Gastrocnemius medialis (tissue), 4 donors: ENCODE results near the gene GGTA1. TPM values are rescaled to one million over a fixed set of nuclear protein-coding genes. Genes with fewer than 3 reads are reported as not detected.

Experiments
- ATAC-seq, 2 donors: fragments of 150-250 bp; one replicate each; pipeline ENCODE4 v1.9.1; 2016
- DNase-seq, 2 donors: peaks; one replicate each; pipeline ENCODE4 v3.0.0-alpha.2; 2019
- H3K27ac ChIP-seq, 4 donors: fragments of 200-600 bp; sonication (generic); 1 replicate in 1 of 4; 2 replicates in 3 of 4; pipeline ENCODE4 v1.5.1; 2016 to 2018; ENCODE audit warnings: mild to moderate bottlenecking in 2 of 4, moderate library complexity in 1 of 4
- H3K27me3 ChIP-seq, 3 donors: fragments of 200-600 bp; sonication (generic) in 2 of 3; 1 replicate in 1 of 3; 2 replicates in 2 of 3; pipeline versions ENCODE4 v1.5.1 to v1.6.0; 2016 to 2019; ENCODE audit warnings: mild to moderate bottlenecking in 1 of 3, moderate library complexity in 1 of 3
- H3K36me3 ChIP-seq, 2 donors: fragments of 200-600 bp; sonication (generic) in 1 of 2; one replicate each; pipeline ENCODE4 v1.5.1; 2017 to 2018
- H3K4me1 ChIP-seq, 2 donors: fragments of 200-600 bp; sonication (generic) in 1 of 2; one replicate each; pipeline ENCODE4 v1.5.1; 2016 to 2017; ENCODE audit warnings: mild to moderate bottlenecking in 2 of 2
- H3K4me3 ChIP-seq, 4 donors: fragments of 200-600 bp; sonication (generic) in 3 of 4; 1 replicate in 1 of 4; 2 replicates in 3 of 4; pipeline ENCODE4 v1.5.1; 2016 to 2019; ENCODE audit warnings: mild to moderate bottlenecking in 2 of 4
- H3K9me3 ChIP-seq, 3 donors: fragments of 200-600 bp; sonication (generic) in 2 of 3; 1 replicate in 1 of 3; 2 replicates in 2 of 3; pipeline ENCODE4 v1.5.1; 2016 to 2019
- POLR2A ChIP-seq, 2 donors: fragments of 450-650 bp; IDR thresholded peaks; one replicate each; pipeline ENCODE4 v1.6.1; 2017; ENCODE audit warnings: antibody characterized with exemption in 2 of 2, mild to moderate bottlenecking in 2 of 2, moderate library complexity in 2 of 2
- in situ Hi-C, 4 donors: fragments of 200-750 bp; cut with MboI; loops; one replicate each; pipeline versions ENCODE4 v1.15.0 to v1.8.0; 2017; ENCODE audit warnings: low sequenced_read_pairs in 4 of 4
- intact Hi-C: fragments of 100-400 bp; cut with DNase I; formaldehyde crosslinking; loops from one replicate; pipeline ENCODE4 v1.15.1; 2023; ENCODE audit warnings: low total_unique reads
- total RNA-seq, 4 donors: library from RNA; depleted of rRNA; stranded (reverse); fragments of >200 nt; gene quantifications; one replicate each; pipeline versions ENCODE4 v1.1.0 to v1.2.3, GENCODE V29; 2016
- TF ChIP-seq, protein P1 (sequence below), 5 experiments: fragments of 450-650 bp in 3 of 5; fragments of 200-600 bp in 2 of 5; sonication (generic) in 2 of 5; IDR thresholded peaks in 4 of 5; conservative IDR thresholded peaks in 1 of 5; 1 replicate in 4 of 5; 2 replicates in 1 of 5; pipeline ENCODE4 v1.5.1; 2016 to 2019; ENCODE audit warnings: antibody characterized with exemption in 5 of 5, mild to moderate bottlenecking in 3 of 5, moderate library complexity in 3 of 5

GGTA1 gene
- total RNA-seq, 4 donors from 2014 or later, result 1.4 to 11.7 (median 3.5) TPM

DNA sequence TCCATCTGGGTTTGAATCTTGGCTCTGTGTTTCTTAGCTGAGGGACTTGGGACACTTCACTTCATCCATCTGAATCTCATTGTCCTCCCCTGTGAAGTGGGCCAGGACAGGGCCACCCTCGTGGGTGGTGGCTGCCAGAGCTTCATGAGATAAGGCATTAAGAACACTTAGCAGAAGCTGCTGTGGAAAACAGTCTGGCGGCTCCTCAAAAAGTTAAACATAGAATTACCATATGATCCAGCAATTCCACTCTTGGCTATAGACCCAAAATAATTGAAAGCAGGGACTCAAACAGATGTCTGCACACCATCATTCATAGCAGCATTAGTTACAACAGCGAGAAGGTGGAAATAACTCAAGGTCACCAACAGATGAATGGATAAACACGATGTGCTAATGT, 42.4 kb upstream of the GGTA1 start:
- Histone ChIP-seq H3K27ac (no peak overlapping the region), H3K4me3 (no peak overlapping the region), H3K36me3 (no peaks in the 10 kb centered on the region), H3K27me3 (no peaks in the 10 kb centered on the region), H3K9me3 (no peaks in the 10 kb centered on the region), H3K4me1 (no peaks in the 10 kb centered on the region)
- DNase-seq (no peak), ATAC-seq (no peak)
- in situ Hi-C loops (loop anchor here in 3 of 4 donors (5.0 to 25.0 kb wide), 4 partner anchors 295 to 820 kb away; partner anchors contain the start of gene PTGS1 (in 1 of the 3)), intact Hi-C loops (loop anchor here (10.0 kb wide), 2 partner anchors 77 to 803 kb away; no protein-coding TSS in a partner anchor)
- TF ChIP-seq, protein P1, sequence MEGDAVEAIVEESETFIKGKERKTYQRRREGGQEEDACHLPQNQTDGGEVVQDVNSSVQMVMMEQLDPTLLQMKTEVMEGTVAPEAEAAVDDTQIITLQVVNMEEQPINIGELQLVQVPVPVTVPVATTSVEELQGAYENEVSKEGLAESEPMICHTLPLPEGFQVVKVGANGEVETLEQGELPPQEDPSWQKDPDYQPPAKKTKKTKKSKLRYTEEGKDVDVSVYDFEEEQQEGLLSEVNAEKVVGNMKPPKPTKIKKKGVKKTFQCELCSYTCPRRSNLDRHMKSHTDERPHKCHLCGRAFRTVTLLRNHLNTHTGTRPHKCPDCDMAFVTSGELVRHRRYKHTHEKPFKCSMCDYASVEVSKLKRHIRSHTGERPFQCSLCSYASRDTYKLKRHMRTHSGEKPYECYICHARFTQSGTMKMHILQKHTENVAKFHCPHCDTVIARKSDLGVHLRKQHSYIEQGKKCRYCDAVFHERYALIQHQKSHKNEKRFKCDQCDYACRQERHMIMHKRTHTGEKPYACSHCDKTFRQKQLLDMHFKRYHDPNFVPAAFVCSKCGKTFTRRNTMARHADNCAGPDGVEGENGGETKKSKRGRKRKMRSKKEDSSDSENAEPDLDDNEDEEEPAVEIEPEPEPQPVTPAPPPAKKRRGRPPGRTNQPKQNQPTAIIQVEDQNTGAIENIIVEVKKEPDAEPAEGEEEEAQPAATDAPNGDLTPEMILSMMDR (IDR thresholded peaks at IDR 0.05 in 4 of 5, conservative IDR thresholded peaks at IDR 0.05 in 1 of 5), result no peak
- TF ChIP-seq POLR2A (IDR thresholded peaks at IDR 0.05), result no peak

DNA sequence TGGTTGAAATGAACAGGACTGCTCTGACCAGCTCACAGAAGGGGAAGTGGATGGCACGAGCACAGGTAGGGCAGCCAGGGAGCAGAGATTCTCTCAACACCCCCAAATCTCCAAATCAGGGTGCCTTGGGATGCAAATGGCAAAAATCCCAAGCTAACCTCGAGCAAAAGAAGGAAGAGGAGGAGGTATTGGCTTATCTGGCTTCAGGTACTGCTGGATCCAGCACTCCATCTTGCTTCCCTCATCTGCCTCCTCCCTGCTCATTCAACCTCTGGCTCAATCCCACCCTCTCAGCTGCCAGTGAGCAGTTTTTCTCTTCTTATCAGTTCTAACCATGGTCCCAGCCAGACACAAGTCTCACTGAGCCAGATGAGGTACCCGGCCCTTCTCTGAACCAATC, 41.6 kb upstream of the GGTA1 start:
- no peaks in the 10 kb centered on the region for H3K36me3 ChIP-seq
- TF ChIP-seq POLR2A (IDR thresholded peaks at IDR 0.05), result no peak
- TF ChIP-seq, protein P1 (IDR thresholded peaks at IDR 0.05 in 4 of 5, conservative IDR thresholded peaks at IDR 0.05 in 1 of 5), result no peak
- in situ Hi-C loops (loop anchor here in 3 of 4 donors (5.0 to 25.0 kb wide), 4 partner anchors 296 to 821 kb away; partner anchors contain the start of gene PTGS1 (in 1 of the 3)), intact Hi-C loops (loop anchor here (10.0 kb wide), 2 partner anchors 76 to 804 kb away; no protein-coding TSS in a partner anchor)
- no peak overlapping the region for H3K4me3 ChIP-seq
- no peak for DNase-seq
- H3K4me1 ChIP-seq, result no peaks in the 10 kb centered on the region
- H3K9me3 ChIP-seq, result no peaks in the 10 kb centered on the region
- no peak for ATAC-seq
- H3K27me3 ChIP-seq, result no peaks in the 10 kb centered on the region
- H3K27ac ChIP-seq, result no peak overlapping the region

DNA sequence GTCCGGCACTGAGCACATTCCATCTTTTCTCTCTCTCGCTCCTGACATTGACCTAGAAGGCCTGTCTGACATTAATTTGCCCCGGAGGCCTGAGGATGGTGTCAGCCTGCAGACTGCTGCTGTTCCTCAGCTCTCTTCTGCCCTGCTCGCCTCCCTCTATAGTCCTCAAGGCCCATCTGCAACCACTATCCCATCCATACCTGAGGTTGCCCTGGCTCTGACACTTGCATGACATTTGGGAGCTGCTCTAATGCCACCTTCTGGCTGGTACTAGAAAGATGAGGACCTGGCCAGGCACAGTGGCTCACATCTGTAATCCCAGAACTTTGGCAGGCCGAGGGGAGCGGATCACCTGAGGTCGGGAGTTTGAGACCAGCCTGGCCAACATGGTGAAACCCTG, 38.6 kb upstream of the GGTA1 start:
- Histone ChIP-seq H3K4me3 (no peak overlapping the region), H3K27ac (no peak overlapping the region), H3K4me1 (no peaks in the 10 kb centered on the region), H3K27me3 (no peaks in the 10 kb centered on the region), H3K9me3 (no peaks in the 10 kb centered on the region), H3K36me3 (no peaks in the 10 kb centered on the region)
- no peak for ATAC-seq
- TF ChIP-seq, protein P1 (IDR thresholded peaks at IDR 0.05 in 4 of 5, conservative IDR thresholded peaks at IDR 0.05 in 1 of 5), result no peak
- TF ChIP-seq POLR2A (IDR thresholded peaks at IDR 0.05), result no peak
- in situ Hi-C loops, result loop anchor here in 2 of 4 donors (25.0 kb wide), 2 partner anchors 299 to 824 kb away; partner anchors contain the start of gene PTGS1 (in 1 of the 2)
- no peak for DNase-seq
- intact Hi-C loops, result no loop called here

DNA sequence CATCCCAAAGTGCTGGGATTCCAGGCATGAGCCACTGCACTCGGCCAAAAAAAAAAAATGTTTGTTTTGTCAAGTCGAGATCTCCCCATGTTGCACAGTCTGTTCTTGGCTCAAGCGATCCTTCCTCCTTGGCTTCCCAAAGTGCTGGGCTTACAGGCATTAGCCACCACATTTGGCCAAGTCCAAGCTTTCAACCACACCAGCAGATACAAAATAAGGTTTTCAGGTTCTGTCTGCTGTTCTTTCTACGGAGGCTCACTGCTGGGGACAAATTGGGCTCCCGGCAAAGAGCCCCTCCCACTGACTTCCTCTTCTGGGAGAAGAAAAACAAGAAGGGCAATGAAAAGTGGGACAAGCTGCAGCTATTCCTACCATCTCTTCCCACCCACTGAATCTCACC, 37.6 kb upstream of the GGTA1 start:
- H3K4me1 ChIP-seq, result no peaks in the 10 kb centered on the region
- H3K27ac ChIP-seq, result peak overlapping the region in 2 of 4 donors; percentile 32 to 54
- ATAC-seq (peak; percentile 39 to 56), DNase-seq (peak; percentile 20 to 52)
- H3K9me3 ChIP-seq, result no peaks in the 10 kb centered on the region
- no peaks in the 10 kb centered on the region for H3K27me3 ChIP-seq
- no peak overlapping the region for H3K4me3 ChIP-seq
- in situ Hi-C loops (loop anchor here in 2 of 4 donors (25.0 kb wide), 2 partner anchors 300 to 825 kb away; partner anchors contain the start of gene PTGS1 (in 1 of the 2)), intact Hi-C loops (no loop called here)
- TF ChIP-seq POLR2A (IDR thresholded peaks at IDR 0.05), result no peak
- TF ChIP-seq, protein P1 (IDR thresholded peaks at IDR 0.05 in 4 of 5, conservative IDR thresholded peaks at IDR 0.05 in 1 of 5), result no peak
- H3K36me3 ChIP-seq, result no peaks in the 10 kb centered on the region
